SK-N-SH (cell line): ENCODE measurements around the gene ACTR1A. TPM values are rescaled to one million over a fixed set of nuclear protein-coding genes. Genes with fewer than 3 reads are reported as not detected.

ENCODE experiments used
- CTCF ChIA-PET: fragments of 300-600, 350-600 bp; formaldehyde crosslinking; extraction: SDS; loops from one replicate; lab custom pipeline; 2021; lab: Yijun Ruan, JAX
- POLR2A ChIA-PET: fragments of 350-600 bp; sonication (Branson Sonifier 250); formaldehyde crosslinking; extraction: SDS; loops from one replicate; lab custom pipeline; 2020; ENCODE audit warnings: antibody characterized with exemption, inconsistent platforms; lab: Yijun Ruan, JAX
- DNase-seq: peaks from one replicate; pipeline ENCODE4 v3.0.0; 2012
- H2AFZ ChIP-seq: fragments of 200-600 bp; sonication (generic); 2 replicates; pipeline ENCODE4 v1.8.1; 2016; ENCODE audit warnings: antibody characterized with exemption, mild to moderate bottlenecking, low read depth
- H3F3A ChIP-seq: fragments of 200-600 bp; sonication (generic); replicated peaks from 2 replicates; pipeline ENCODE3; 2016; ENCODE audit warnings: antibody characterized with exemption, mild to moderate bottlenecking; ENCODE audit not compliant: insufficient read depth
- H3K27ac ChIP-seq, 2 experiments: fragments of 200-500 bp in 1 of 2; fragments of 200-600 bp in 1 of 2; sonication (Bioruptor generic) in 1 of 2; sonication (generic), shearing (Covaris generic) in 1 of 2; 2 replicates each; pipeline versions ENCODE4 v1.5.1 to v1.6.1; 2014 to 2016; ENCODE audit warnings: low read depth in 2 of 2, inconsistent platforms in 1 of 2, low read length in 1 of 2, mild to moderate bottlenecking in 1 of 2, mixed read lengths in 1 of 2
- H3K27me3 ChIP-seq: fragments of 200-600 bp; sonication (generic), shearing (Covaris generic); 2 replicates; pipeline ENCODE4 v1.6.1; 2016; ENCODE audit warnings: mixed run types; ENCODE audit not compliant: insufficient read depth
- H3K36me3 ChIP-seq, 2 experiments: fragments of 200-500 bp in 1 of 2; fragments of 200-600 bp in 1 of 2; sonication (Bioruptor generic) in 1 of 2; sonication (generic) in 1 of 2; replicated peaks in 1 of 2; 2 replicates each; pipeline versions ENCODE3 to v1.5.1; 2014 to 2016; ENCODE audit warnings: low read length in 1 of 2, mild to moderate bottlenecking in 1 of 2; ENCODE audit not compliant: insufficient read depth in 2 of 2, control insufficient read depth in 1 of 2
- H3K4me1 ChIP-seq, 2 experiments: fragments of 200-500 bp in 1 of 2; fragments of 200-600 bp in 1 of 2; sonication (Bioruptor generic) in 1 of 2; sonication (generic), shearing (Covaris generic) in 1 of 2; 2 replicates each; pipeline versions ENCODE4 v1.5.1 to v1.6.1; 2014 to 2016; ENCODE audit warnings: low read depth in 1 of 2, low read length in 1 of 2, mixed run types in 1 of 2; ENCODE audit not compliant: insufficient read depth in 2 of 2, control insufficient read depth in 1 of 2
- H3K4me2 ChIP-seq: fragments of 200-600 bp; sonication (generic), shearing (Covaris generic); 2 replicates; pipeline ENCODE4 v1.6.1; 2017; ENCODE audit warnings: mixed run types
- H3K4me3 ChIP-seq, 2 experiments: fragments of 200-500 bp in 1 of 2; fragments of 200-600 bp in 1 of 2; sonication (Bioruptor generic) in 1 of 2; sonication (generic), shearing (Covaris generic) in 1 of 2; 2 replicates each; pipeline versions ENCODE4 v1.5.1 to v1.8.1; 2014 to 2016; ENCODE audit warnings: low read depth in 2 of 2, inconsistent platforms in 1 of 2, low read length in 1 of 2, mild to moderate bottlenecking in 1 of 2, mixed read lengths in 1 of 2, moderate library complexity in 1 of 2
- H3K79me2 ChIP-seq: fragments of 200-600 bp; sonication (generic); 2 replicates; pipeline ENCODE4 v1.8.1; 2017; ENCODE audit warnings: mild to moderate bottlenecking; ENCODE audit not compliant: insufficient read depth
- H3K9ac ChIP-seq: fragments of 200-600 bp; sonication (generic); 2 replicates; pipeline ENCODE4 v1.6.1; 2017; ENCODE audit warnings: mixed run types
- H3K9me2 ChIP-seq: fragments of 200-600 bp; sonication (generic); 2 replicates; pipeline ENCODE4 v1.6.1; 2017; ENCODE audit warnings: mixed run types
- H3K9me3 ChIP-seq: fragments of 200-600 bp; sonication (generic); 2 replicates; pipeline ENCODE4 v1.6.1; 2017; ENCODE audit warnings: mixed run types, mild to moderate bottlenecking, moderate library complexity
- H4K20me1 ChIP-seq: fragments of 200-600 bp; sonication (generic); 2 replicates; pipeline ENCODE4 v1.6.1; 2017; ENCODE audit warnings: mild to moderate bottlenecking, mixed run types; ENCODE audit not compliant: insufficient read depth
- CHD2 ChIP-seq: fragments of 150-350 bp; IDR thresholded peaks from 2 replicates; pipeline ENCODE4 v1.6.1; 2018; ENCODE audit warnings: low read length; ENCODE audit not compliant: partially characterized antibody
- CTCF ChIP-seq: fragments of 200-600 bp; sonication (generic); IDR thresholded peaks from 2 replicates; pipeline ENCODE4 v1.6.1; 2017; ENCODE audit warnings: antibody characterized with exemption, mild to moderate bottlenecking, moderate library complexity
- ELF1 ChIP-seq: IDR thresholded peaks from 2 replicates; pipeline ENCODE4 v1.4.0; 2012
- EP300 ChIP-seq, 2 experiments: IDR thresholded peaks; 2 replicates each; pipeline versions ENCODE4 v1.4.0 to v1.6.1; 2012; ENCODE audit warnings: borderline replicate concordance in 1 of 2, low read depth in 1 of 2, low read length in 1 of 2
- FOXJ3 ChIP-seq: sonication (generic); formaldehyde crosslinking; IDR thresholded peaks from 2 replicates; pipeline ENCODE4 v1.5.1; 2020; ENCODE audit warnings: mild to moderate bottlenecking, missing genetic modification reagents
- GATA2 ChIP-seq: sonication (generic); formaldehyde crosslinking; IDR thresholded peaks from 2 replicates; pipeline ENCODE4 v1.5.0; 2020; ENCODE audit warnings: mild to moderate bottlenecking, missing genetic modification reagents
- IRF3 ChIP-seq: fragments of 150-350 bp; IDR thresholded peaks from 2 replicates; pipeline ENCODE4 v1.6.1; 2016; ENCODE audit warnings: mild to moderate bottlenecking, low read depth, low read length
- MAX ChIP-seq: IDR thresholded peaks from 2 replicates; pipeline ENCODE4 v1.4.0; 2012; ENCODE audit warnings: low read depth
- NRF1 ChIP-seq: IDR thresholded peaks from 2 replicates; pipeline ENCODE4 v1.6.1; 2012; ENCODE audit warnings: low read depth, mild to moderate bottlenecking, low read length
- PBX3 ChIP-seq: IDR thresholded peaks from 2 replicates; pipeline ENCODE4; 2012
- POLR2AphosphoS5 ChIP-seq: IDR thresholded peaks from 2 replicates; pipeline ENCODE4 v1.6.1; 2012; ENCODE audit warnings: low read depth, low read length
- RAD21 ChIP-seq: IDR thresholded peaks from 2 replicates; pipeline ENCODE4 v1.6.1; 2012; ENCODE audit warnings: mild to moderate bottlenecking, low read length
- REST ChIP-seq: IDR thresholded peaks from 2 replicates; pipeline ENCODE4 v1.6.1; 2012; ENCODE audit warnings: mild to moderate bottlenecking, low read depth, low read length, moderate library complexity
- RXRA ChIP-seq: IDR thresholded peaks from 2 replicates; pipeline ENCODE4 v1.4.0; 2012; ENCODE audit warnings: low read depth, mild to moderate bottlenecking, borderline replicate concordance
- SIN3A ChIP-seq: IDR thresholded peaks from 2 replicates; pipeline ENCODE4 v1.6.1; 2012; ENCODE audit warnings: low read depth, mild to moderate bottlenecking, low read length, moderate library complexity, borderline replicate concordance
- TEAD4 ChIP-seq: IDR thresholded peaks from 2 replicates; pipeline ENCODE4 v1.4.0; 2012; ENCODE audit warnings: mild to moderate bottlenecking, borderline replicate concordance; ENCODE audit not compliant: insufficient read depth
- USF1 ChIP-seq: IDR thresholded peaks from 2 replicates; pipeline ENCODE4 v1.4.0; 2012; ENCODE audit warnings: low read depth, borderline replicate concordance
- WGBS: methylation state at CpG from one replicate; pipeline ENCODE4 v1.1.6; 2017; ENCODE audit warnings: low lambda C conversion rate; 5-methylcytosine and 5-hydroxymethylcytosine counted together
- polyA plus RNA-seq, 3 experiments: library from polyadenylated mRNA; depleted of rRNA; stranded (reverse); fragments of >200 nt; gene quantifications; 2 replicates each; pipeline ENCODE4 v1.2.3, GENCODE V29; 2012

The ACTR1A gene
- polyA plus RNA-seq, 1 of the 3 experiments (the other 2 are of a cell fraction), result 106 TPM

- Histone ChIP-seq H3K27ac (no peak overlapping the region; a peak in 1 of 4 replicates), H3K36me3 (no peaks in the 10 kb centered on the region), H3K9me3 (no peaks in the 10 kb centered on the region), H3K9ac (no peak overlapping the region), H3F3A (no peaks in the 10 kb centered on the region), H3K4me1 (peaks cover 0 to 2% of the 10 kb centered on the region in 2 experiments; a peak in 1 of 4 replicates), H3K4me3 (no peak overlapping the region), H4K20me1 (no peaks in the 10 kb centered on the region), H3K27me3 (no peaks in the 10 kb centered on the region), H3K9me2 (no peaks in the 10 kb centered on the region), H3K4me2 (no peak overlapping the region), H2AFZ (no peak overlapping the region), H3K79me2 (peaks cover 9% of the 10 kb centered on the region; the same call in 1 of the 2 replicates)
- 84% methylated on average over 6 of the region's 7 CpGs for WGBS
- ChIA-PET CTCF (interaction anchor here (0.9 kb wide), 1 partner anchor 19 kb away, joined by 4 read pairs; the partner anchor contains the start of gene SUFU), POLR2A (no interaction called here)
- TF ChIP-seq PBX3 (peak; percentile 50), MAX (no peak), IRF3 (no peak), EP300 (IDR thresholded peaks at IDR 0.05; ENCODE audit: borderline replicate concordance in 1 of 2, low read depth in 1 of 2, low read length in 1 of 2) (no peak)
- no peak for DNase-seq
Observed at GRCh38 chr10:102523250-102524029, 20.9 kb upstream of the ACTR1A start.

- CTCF ChIA-PET, result interaction anchor here (0.9 kb wide), 1 partner anchor 19 kb away, joined by 4 read pairs; the partner anchor contains the start of gene SUFU
- no peak overlapping the region for H3K27ac ChIP-seq
- DNase-seq, result no peak
- TF ChIP-seq RAD21 (no peak), ELF1 (no peak), CTCF (no peak), FOXJ3 (no peak), REST (no peak), POLR2AphosphoS5 (no peak), NRF1 (no peak), USF1 (no peak), RXRA (no peak), CHD2 (no peak), GATA2 (CRISPR knock-in tag) (no peak), EP300 (IDR thresholded peaks at IDR 0.05; ENCODE audit: borderline replicate concordance in 1 of 2, low read depth in 1 of 2, low read length in 1 of 2) (no peak), TEAD4 (no peak), SIN3A (no peak)
Observed at GRCh38 chr10:102522874-102523249, 20.4 kb upstream of the ACTR1A start.

More at GRCh38 chr10:102522874-102523249, 20.4 kb upstream of the ACTR1A start:
- Histone ChIP-seq H3K9ac (no peak overlapping the region), H3K4me1 (peaks cover 2 to 4% of the 10 kb centered on the region in 2 experiments; a peak in 1 of 4 replicates), H3F3A (peaks cover 1% of the 10 kb centered on the region), H4K20me1 (no peaks in the 10 kb centered on the region), H2AFZ (no peak overlapping the region), H3K27me3 (no peaks in the 10 kb centered on the region), H3K36me3 (no peaks in the 10 kb centered on the region), H3K9me2 (no peaks in the 10 kb centered on the region), H3K4me2 (no peak overlapping the region), H3K4me3 (no peak overlapping the region), H3K9me3 (no peaks in the 10 kb centered on the region), H3K79me2 (peaks cover 9% of the 10 kb centered on the region; the same call in 1 of the 2 replicates)
- no CpG with 5 or more reads among the region's 1 CpG for WGBS
- POLR2A ChIA-PET, result no interaction called here
